Bronchial smooth muscle cell (primary cell): ENCODE data around the gene ACAD10. TPM values are rescaled to one million over a fixed set of nuclear protein-coding genes. Genes with fewer than 3 reads are reported as not detected.

Experiments
- total RNA-seq: library from RNA; depleted of rRNA; stranded (reverse); fragments of >200 nt; gene quantifications from 2 replicates; pipeline ENCODE4 v1.2.1, GENCODE V29; 2014

Gene ACAD10
- total RNA-seq = 14.2 and 16.9 TPM in 2 replicates

GRCh38 chr12:111685811-111686573, at the start of gene ACAD10, which contains the start of gene BRAP:
TSS of gene ACAD10 (plus strand) at chr12:111686053. CDS start at chr12:111692710, 6,657 bp downstream.
TSS of gene BRAP (minus strand) at chr12:111685956. CDS start at chr12:111685792, 164 bp downstream.

DNA sequence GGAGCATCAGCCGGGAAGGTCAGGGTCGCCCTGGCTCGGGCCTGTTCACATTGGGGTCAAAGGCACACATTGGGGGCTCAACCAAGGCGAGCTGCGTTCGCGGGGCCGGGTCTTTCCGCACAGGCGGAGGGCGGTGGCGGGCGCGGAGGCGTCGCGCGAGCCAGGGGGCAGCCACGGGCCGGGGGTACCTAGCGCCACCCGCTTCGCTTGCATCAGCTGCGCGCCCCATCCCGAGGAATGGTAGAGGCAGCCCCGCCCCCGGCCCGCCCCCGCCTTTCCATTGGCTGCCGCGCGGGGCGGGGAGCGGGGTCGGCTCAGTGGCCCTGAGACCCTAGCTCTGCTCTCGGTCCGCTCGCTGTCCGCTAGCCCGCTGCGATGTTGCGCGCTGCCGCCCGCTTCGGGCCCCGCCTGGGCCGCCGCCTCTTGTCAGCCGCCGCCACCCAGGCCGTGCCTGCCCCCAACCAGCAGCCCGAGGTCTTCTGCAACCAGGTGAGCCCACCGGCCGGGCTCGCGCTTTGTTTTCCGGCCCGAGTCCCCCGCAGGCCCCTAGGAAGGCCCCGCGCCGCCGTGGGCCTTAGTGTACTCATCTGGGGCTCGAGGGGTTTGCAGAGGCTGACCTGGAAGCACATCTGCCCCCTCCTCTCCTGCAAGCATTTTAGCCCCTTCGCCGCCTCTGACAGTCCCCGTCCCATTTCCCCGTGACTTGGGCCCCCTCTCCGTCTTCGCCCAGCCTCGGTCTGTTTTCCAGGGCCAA, 80.9 kb downstream of the ACAD10 start, which contains the start of gene ALDH2:
Gene ALDH2, plus strand, starts transcription at position 326 of the 754 bp plus-strand sequence. Its CDS starts 50 bp downstream, at position 376.

Other genes starting within 250 kb of the ACAD10 start
- 16.5 and 18.6 TPM in 2 replicates for gene ATXN2, start 86.7 kb upstream of the ACAD10 start, total RNA-seq
- gene BRAP, start 97 bp upstream of the ACAD10 start, total RNA-seq = 14.5 and 21.3 TPM in 2 replicates
- gene ALDH2, start 80.9 kb downstream of the ACAD10 start, total RNA-seq = 38.6 and 113 TPM in 2 replicates
- 18.9 and 19.6 TPM in 2 replicates for gene MAPKAPK5, start 156.2 kb downstream of the ACAD10 start, total RNA-seq